ENCODE results near the gene CLCN5.

GRCh38 chrX:49934729-49935128, 12.3 kb downstream of the CLCN5 start:
- TF ChIP-seq CTCF (IDR thresholded peaks at IDR 0.05) (no peak), FOXP4 (CRISPR knock-in tag; IDR thresholded peaks at IDR 0.05) (no peak), PREB (CRISPR knock-in tag; IDR thresholded peaks at IDR 0.05; ENCODE audit: borderline replicate concordance) (no peak), FOXP1 (CRISPR knock-in tag; IDR thresholded peaks at IDR 0.05; ENCODE audit: borderline replicate concordance) (no peak), FOXK1 (CRISPR knock-in tag; IDR thresholded peaks at IDR 0.05) (no peak), ARID4B (CRISPR knock-in tag; IDR thresholded peaks at IDR 0.05; ENCODE audit: borderline replicate concordance) (no peak)
